Hippocampal formation (tissue), 2 donors: ENCODE results near the gene ZNF407.
"Not testable (repeated sequence)": the region's sequence is repeated elsewhere in the genome, so short reads cannot be mapped to it uniquely, and the experiment has no call there.

Experiments used
- DNase-seq, 2 donors: peaks; one replicate each; lab custom pipeline; 2025; lab: John Stamatoyannopoulos, UW

ZNF407 gene

DNA sequence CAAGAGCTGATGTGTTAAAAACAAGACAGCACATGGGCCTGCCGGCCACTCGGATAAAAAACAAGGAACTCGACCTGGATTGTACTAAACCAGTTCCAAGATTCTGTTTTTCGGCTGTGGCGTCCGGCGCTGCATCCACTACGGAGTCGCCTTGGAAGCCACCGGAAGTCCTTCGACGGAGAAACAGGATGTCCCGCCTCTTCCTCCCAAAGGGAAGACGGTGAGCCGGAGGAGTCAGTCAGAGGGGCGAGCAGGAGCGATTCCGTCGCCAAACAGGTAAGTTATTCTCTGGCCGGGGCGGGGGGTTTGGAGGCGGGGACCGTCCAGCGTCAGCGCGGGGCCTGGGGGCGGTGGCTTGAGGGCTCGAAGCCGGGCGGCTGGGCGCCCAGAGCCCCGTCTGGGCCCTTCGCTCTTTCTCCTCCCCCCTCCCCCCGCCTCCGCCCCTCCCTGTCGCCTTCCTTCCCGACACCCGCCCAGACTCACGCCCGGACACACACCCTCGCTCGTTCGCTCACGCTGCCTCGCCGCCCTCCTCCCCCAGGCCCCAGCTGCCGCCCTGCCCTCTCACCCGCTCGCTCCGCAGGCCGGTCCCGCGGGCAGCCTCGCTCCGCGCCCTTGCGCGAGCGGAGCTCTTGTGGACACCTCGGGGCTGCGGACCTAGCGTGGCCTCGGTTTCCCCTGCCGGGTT, at the start of gene ZNF407:
TSS of gene ZNF407 (plus strand) at position 209 of the 688 bp plus-strand sequence. CDS start 33,150 bp downstream, outside the sequence.
- peak; percentile 90 to 92 for DNase-seq

DNA sequence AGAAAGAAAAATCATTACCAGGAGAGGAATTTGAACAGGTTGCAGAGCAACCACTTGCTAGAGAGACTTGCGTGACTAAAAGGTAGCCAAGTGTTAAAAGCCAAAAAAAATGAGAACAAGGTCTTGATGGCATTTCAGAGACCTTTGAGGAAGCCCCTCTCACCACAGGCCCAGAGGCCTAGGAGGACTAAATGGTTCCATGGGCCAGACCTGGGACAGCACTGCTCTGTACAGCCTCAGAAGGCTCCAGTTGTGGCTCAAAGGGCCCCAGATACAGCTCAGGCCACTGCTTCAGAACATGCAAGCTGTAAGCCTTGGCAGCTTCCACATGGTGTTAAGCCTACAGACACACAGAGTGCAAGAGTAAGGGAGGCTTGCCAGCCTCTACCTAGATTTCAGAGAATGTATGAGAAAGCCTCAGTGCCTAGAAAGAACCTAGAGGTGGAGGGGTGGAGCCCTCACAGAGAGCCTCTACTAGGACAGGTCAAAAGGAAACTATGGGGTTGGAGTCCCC, 48.0 kb upstream of the ZNF407 start:
- DNase-seq, result no peak

DNA sequence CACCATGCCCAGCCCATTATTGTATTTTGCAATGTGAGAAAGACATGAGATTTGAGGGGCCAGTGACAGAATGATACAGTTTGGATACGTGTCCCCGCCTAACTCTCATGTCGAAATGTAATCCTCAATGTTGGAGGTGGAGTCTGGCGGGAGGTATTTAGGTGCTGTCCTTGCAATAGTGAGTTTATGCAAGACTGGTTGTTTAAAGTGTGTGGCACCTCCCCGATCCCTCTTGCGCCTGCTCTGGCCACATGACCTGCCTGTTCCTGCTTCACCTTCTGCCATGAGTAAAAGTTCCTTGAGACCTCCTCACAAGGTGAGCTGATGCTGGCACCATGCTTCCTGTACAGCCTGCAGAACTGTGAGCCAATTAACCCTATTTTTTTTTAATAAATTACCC, 46.8 kb upstream of the ZNF407 start:
- DNase-seq, result no peak

- DNase-seq, result no peak
Measured at GRCh38 chr18:74551452-74551851, 46.2 kb upstream of the ZNF407 start.

- peak; percentile 81 to 90 for DNase-seq
Measured at GRCh38 chr18:74551936-74552555, 45.6 kb upstream of the ZNF407 start.

GRCh38 chr18:74556126-74556525, 41.5 kb upstream of the ZNF407 start:
- no peak for DNase-seq

GRCh38 chr18:74558096-74558495, 39.6 kb upstream of the ZNF407 start:
- no peak for DNase-seq

GRCh38 chr18:74562131-74562730, 35.4 kb upstream of the ZNF407 start:
- DNase-seq, result no peak

GRCh38 chr18:74562775-74563174, 34.9 kb upstream of the ZNF407 start:
- no peak for DNase-seq

DNA sequence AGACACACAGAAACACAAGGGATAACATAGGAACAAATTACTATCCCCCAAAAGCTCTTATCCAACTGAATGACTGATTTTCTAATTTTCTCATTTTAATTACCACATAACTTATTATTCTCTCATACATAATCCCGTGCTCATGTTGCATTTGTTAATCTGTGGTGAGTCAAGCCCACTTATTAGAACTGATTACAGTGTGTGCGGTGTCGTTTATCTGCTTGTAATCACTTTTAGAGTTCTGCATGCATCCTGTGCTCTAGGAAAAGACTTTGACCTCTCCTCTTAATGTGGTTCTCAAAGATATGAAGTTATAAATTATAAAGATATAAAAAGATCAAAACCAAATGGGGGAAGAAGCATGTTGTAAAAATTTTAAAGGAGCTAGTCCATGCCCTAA, 33.7 kb upstream of the ZNF407 start:
- no peak for DNase-seq

GRCh38 chr18:74565164-74565563, 32.5 kb upstream of the ZNF407 start:
- DNase-seq, result not testable (repeated sequence)

DNA sequence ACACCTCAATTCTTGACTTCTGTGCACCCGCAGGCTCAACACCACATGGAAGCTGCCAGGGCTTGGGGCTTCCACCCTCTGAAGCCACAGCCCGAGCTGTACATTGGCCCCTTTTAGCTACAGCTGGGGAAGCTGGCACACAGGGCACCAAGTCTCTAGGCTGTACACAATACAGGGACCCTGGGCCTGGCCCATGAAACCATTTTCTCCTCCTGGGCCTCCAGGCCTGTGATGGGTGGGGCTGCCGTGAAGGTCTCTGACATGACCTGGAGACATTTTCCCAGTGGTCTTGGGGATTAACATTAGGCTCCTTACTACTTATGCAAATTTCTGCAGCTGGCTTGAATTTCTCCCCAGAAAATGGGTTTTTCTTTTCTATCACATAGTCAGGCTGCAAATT, 31.7 kb upstream of the ZNF407 start:
- not testable (repeated sequence) for DNase-seq

DNA sequence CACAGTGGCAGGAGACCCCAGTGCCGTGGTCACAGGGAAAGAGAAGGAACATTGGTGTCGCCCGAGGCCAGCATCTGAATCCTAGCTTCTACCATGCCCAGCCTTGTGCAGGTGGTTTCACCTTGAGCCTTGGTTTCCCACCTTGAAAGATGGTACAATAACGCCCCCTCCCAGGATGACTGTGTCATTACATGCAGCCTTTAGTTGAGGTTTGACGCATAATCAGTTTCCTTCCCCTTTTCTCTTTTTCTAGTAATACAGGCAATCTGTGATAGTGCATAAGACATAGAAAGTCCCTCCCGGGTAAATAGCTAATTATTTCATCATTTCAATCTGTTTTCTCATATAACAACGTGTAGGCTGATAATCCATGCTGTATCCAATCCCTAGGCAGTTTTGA, 29.8 kb upstream of the ZNF407 start:
- no peak for DNase-seq

GRCh38 chr18:74569401-74569800, 28.3 kb upstream of the ZNF407 start:
- no peak for DNase-seq

DNA sequence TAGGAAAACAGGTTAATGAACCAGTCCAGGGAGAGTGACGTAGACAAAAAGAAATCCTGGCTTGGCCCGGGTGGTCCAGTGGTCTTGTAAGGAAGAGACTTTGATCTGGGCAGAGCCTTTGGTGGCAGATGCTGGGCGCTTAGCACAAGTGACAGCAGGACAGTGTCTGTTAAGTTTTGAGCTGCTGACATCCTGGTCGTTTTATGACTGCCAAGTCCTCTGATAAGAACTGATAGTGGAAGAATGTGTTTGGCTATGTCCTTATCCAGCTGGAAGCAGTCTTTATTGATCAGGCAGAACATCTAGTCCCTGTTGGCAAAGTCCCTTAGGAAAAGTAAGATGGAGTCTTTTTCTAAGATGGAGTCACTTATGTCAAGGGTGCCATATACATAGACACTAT, 27.4 kb upstream of the ZNF407 start:
- DNase-seq, result no peak

GRCh38 chr18:74571895-74572680, 25.6 kb upstream of the ZNF407 start:
- DNase-seq, result no peak

DNA sequence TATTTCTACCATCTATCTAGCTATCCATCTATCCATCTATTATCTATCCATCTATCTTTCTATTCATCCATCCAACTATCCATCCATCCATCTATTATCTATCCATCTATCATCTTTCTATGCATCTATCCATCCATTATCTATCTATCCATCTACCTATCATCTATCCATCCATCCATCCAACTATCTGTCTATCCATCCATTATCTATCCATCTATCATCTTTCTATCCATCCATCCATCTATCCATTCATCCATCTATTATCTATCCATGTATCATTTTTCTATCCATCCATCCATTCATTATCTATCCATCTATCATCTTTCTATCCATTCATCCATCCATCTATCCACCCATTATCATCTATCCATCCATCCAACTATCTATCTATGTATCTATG, 24.6 kb upstream of the ZNF407 start:
- DNase-seq, result no peak

DNA sequence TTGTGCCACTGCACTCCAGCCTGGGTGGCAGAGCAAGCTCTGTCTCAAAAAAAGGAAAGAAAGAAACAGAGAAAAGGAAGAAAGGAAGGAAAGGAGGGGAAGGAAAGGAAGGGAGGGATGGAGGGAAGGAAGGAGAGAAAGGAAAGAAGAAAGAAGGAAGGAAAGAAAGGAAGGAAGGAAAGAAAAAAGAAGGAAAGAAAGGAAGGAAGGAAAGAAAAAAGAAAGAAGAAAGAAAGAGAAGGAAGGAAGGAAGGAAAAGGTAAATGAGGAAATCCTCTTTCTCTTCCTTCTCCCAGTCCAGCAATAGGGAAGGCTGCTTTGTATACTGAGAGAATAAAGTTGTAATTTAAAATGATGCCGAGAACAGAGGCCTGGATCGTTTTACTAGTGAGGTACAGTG, 22.8 kb upstream of the ZNF407 start:
- no peak for DNase-seq

GRCh38 chr18:74577019-74577418, 20.7 kb upstream of the ZNF407 start:
- no peak for DNase-seq

DNA sequence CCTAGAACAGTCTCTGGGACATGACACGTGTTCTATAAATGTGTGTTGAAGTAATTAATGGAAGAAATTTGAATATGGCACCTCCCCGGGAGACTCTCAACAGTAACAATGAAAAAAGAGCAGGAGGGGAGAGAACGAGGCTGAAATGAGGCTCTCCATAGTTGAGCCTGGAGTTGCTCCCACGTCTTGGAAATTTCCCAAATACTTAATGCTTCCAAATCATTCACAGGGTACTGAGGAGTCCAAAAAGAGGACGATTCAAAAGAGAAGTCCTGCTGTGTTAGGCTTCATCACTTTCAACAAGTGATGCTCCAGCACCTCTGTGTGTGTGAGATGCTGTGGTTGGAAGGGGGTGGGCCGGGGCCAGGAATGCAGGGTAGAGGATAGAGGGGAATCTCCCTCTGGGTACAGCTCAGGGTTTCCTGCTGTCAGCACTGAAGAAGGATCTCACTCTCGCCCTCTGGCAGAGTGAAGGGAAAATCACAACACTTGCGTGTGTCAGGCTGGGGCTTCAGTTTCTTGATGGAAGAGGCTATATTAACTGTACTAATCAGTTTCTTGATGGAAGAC, 18.1 kb upstream of the ZNF407 start:
- no peak for DNase-seq

GRCh38 chr18:74582642-74583041, 15.0 kb upstream of the ZNF407 start:
- DNase-seq, result no peak

DNA sequence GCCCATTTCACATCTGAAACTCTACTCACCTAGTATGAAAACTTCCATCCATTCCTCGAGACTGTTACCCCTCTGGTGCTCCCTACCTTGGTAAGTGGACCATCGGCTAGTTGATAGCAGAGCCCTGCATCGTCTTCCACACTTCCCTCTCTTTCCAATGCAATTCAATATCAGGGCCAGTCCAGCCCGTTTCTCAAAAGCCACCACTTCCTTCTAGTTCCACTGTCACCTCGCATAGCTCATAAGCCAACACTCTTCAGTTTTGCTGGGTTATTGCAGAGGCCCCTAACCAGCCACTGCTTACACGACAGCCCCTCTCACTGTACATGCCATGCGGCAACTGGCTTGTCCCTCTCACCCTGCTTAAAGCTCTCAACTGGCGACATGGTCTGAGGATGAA, 10.2 kb upstream of the ZNF407 start:
- no peak for DNase-seq
